PFSK-1 (cell line): ENCODE results near the gene SASH3.

ENCODE experiments used
- POLR2AphosphoS5 ChIP-seq: IDR thresholded peaks from 2 replicates; pipeline ENCODE4 v1.6.1; 2012; ENCODE audit warnings: low read depth, mild to moderate bottlenecking, control low read depth, low read length, moderate library complexity
- REST ChIP-seq, 2 experiments: IDR thresholded peaks; 2 replicates each; pipeline versions ENCODE4 v1.6.1 to v1.8.0; 2011 to 2012; ENCODE audit warnings: low read depth in 2 of 2, low read length in 2 of 2, control low read depth in 1 of 2, inconsistent platforms in 1 of 2, mild to moderate bottlenecking in 1 of 2, moderate library complexity in 1 of 2; ENCODE audit not compliant: insufficient read depth in 1 of 2
- SIN3A ChIP-seq: IDR thresholded peaks from 2 replicates; pipeline ENCODE4 v1.6.1; 2012; ENCODE audit warnings: mild to moderate bottlenecking, low read length, moderate library complexity, borderline replicate concordance; ENCODE audit not compliant: insufficient read depth
- TAF1 ChIP-seq: IDR thresholded peaks from 2 replicates; pipeline ENCODE4 v1.6.1; 2012; ENCODE audit warnings: low read length, control low read depth, borderline replicate concordance; ENCODE audit not compliant: insufficient read depth

- no peak for TF ChIP-seq SIN3A
- no peak for TF ChIP-seq REST (IDR thresholded peaks at IDR 0.05; ENCODE audit: insufficient read depth in 1 of 2, low read depth in 2 of 2, low read length in 2 of 2)
- no peak for TF ChIP-seq TAF1
- no peak for TF ChIP-seq POLR2AphosphoS5
These were observed 50.7 kb downstream of the SASH3 start for GRCh38 chrX:129830494-129830893.
